HL-60 (cell line): ENCODE results near the gene PBRM1.

ENCODE experiments used
- DNase-seq, 2 experiments: peaks; one replicate each; pipeline ENCODE4 v3.0.0-alpha.2; 2010 to 2020; ENCODE audit warnings: low read depth in 1 of 2, low spot score in 1 of 2
- H3K27ac ChIP-seq: fragments of 250-450 bp; sonication (Bioruptor Pico); replicated peaks from 2 replicates; pipeline ENCODE4 v1.5.1; 2020; ENCODE audit warnings: mild to moderate bottlenecking, moderate library complexity
- H3K27me3 ChIP-seq: fragments of 250-450 bp; sonication (Bioruptor Pico); 2 replicates; pipeline ENCODE4 v1.5.1; 2021; ENCODE audit warnings: mild to moderate bottlenecking, moderate library complexity; ENCODE audit not compliant: insufficient read depth, poor library complexity, severe bottlenecking
- H3K4me3 ChIP-seq: replicated peaks from 2 replicates; pipeline ENCODE4 v1.5.1; 2011; ENCODE audit warnings: mild to moderate bottlenecking, control low read depth, low read length; ENCODE audit not compliant: insufficient read depth
- CTCF ChIP-seq: IDR thresholded peaks from one replicate; pipeline ENCODE4 v1.5.1; 2011; ENCODE audit warnings: low read length, control low read depth, inconsistent platforms; ENCODE audit not compliant: insufficient read depth
- GABPA ChIP-seq: IDR thresholded peaks from 2 replicates; pipeline ENCODE4 v1.6.1; 2012; ENCODE audit warnings: low read depth
- POLR2AphosphoS5 ChIP-seq: IDR thresholded peaks from 2 replicates; pipeline ENCODE4 v1.6.1; 2012; ENCODE audit warnings: low read depth
- SPI1 ChIP-seq: IDR thresholded peaks from 2 replicates; pipeline ENCODE4 v1.6.1; 2012; ENCODE audit warnings: low read depth, mild to moderate bottlenecking, borderline replicate concordance
- TF ChIP-seq, protein P1 (sequence below): IDR thresholded peaks from 2 replicates; pipeline ENCODE4 v1.6.1; 2012; ENCODE audit warnings: low read depth; ENCODE audit not compliant: insufficient replicate concordance

The PBRM1 gene

DNA sequence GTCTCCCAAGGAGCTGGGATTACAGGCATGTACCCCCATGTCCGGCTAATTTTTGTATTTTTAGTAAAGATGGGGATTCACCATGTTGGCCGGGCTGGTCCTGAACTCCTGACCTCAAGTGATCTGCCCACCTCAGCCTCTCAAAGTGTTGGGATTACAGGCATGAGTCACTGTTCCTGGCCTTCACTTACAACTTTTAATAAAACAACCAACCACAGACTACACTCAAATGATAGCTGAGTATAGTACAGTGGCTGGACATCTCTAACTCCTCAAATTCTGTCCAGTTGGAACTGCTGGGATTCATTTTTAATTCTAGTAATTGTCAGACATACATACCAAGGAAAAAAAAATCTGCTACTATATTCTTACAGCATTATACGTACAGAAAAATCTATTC lies 71.0 kb downstream of the PBRM1 start:
- Histone ChIP-seq H3K27ac (no peak overlapping the region), H3K4me3 (no peak overlapping the region), H3K27me3 (no peaks in the 10 kb centered on the region)
- no peak for TF ChIP-seq CTCF
- no peak for DNase-seq

- no peak for DNase-seq
- no peak overlapping the region for H3K4me3 ChIP-seq
- H3K27me3 ChIP-seq = no peaks in the 10 kb centered on the region
- H3K27ac ChIP-seq = no peak overlapping the region
- TF ChIP-seq CTCF (no peak), POLR2AphosphoS5 (no peak), SPI1 (no peak), GABPA (no peak)
- TF ChIP-seq, protein P1, sequence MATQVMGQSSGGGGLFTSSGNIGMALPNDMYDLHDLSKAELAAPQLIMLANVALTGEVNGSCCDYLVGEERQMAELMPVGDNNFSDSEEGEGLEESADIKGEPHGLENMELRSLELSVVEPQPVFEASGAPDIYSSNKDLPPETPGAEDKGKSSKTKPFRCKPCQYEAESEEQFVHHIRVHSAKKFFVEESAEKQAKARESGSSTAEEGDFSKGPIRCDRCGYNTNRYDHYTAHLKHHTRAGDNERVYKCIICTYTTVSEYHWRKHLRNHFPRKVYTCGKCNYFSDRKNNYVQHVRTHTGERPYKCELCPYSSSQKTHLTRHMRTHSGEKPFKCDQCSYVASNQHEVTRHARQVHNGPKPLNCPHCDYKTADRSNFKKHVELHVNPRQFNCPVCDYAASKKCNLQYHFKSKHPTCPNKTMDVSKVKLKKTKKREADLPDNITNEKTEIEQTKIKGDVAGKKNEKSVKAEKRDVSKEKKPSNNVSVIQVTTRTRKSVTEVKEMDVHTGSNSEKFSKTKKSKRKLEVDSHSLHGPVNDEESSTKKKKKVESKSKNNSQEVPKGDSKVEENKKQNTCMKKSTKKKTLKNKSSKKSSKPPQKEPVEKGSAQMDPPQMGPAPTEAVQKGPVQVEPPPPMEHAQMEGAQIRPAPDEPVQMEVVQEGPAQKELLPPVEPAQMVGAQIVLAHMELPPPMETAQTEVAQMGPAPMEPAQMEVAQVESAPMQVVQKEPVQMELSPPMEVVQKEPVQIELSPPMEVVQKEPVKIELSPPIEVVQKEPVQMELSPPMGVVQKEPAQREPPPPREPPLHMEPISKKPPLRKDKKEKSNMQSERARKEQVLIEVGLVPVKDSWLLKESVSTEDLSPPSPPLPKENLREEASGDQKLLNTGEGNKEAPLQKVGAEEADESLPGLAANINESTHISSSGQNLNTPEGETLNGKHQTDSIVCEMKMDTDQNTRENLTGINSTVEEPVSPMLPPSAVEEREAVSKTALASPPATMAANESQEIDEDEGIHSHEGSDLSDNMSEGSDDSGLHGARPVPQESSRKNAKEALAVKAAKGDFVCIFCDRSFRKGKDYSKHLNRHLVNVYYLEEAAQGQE = no peak
These were observed 76.3 kb downstream of the PBRM1 start for GRCh38 chr3:52609316-52609815.

GRCh38 chr3:52608337-52608736 lies 77.4 kb downstream of the PBRM1 start:
- TF ChIP-seq GABPA (no peak), CTCF (no peak), POLR2AphosphoS5 (no peak), SPI1 (no peak)
- TF ChIP-seq, protein P1 = no peak
- no peak for DNase-seq
- no peaks in the 10 kb centered on the region for H3K27me3 ChIP-seq
- H3K4me3 ChIP-seq = no peak overlapping the region
- H3K27ac ChIP-seq = no peak overlapping the region

GRCh38 chr3:52606373-52607085 lies 79.2 kb downstream of the PBRM1 start:
- TF ChIP-seq SPI1 (no peak), CTCF (no peak), GABPA (no peak), POLR2AphosphoS5 (no peak)
- TF ChIP-seq, protein P1 = no peak
- no peak for DNase-seq
- H3K27me3 ChIP-seq = no peaks in the 10 kb centered on the region
- H3K27ac ChIP-seq = no peak overlapping the region
- H3K4me3 ChIP-seq = no peak overlapping the region
